ENCODE data around the gene ESPNL. TPM values are rescaled to one million over a fixed set of nuclear protein-coding genes. Genes with fewer than 3 reads are reported as not detected.
A peak's percentile ranks its signal among the peaks of the same experiment; 100 is the strongest.
"Not testable (repeated sequence)": the region's sequence is repeated elsewhere in the genome, so short reads cannot be mapped to it uniquely, and the experiment has no call there.

ESPNL gene
- total RNA-seq, 2 experiments from 2014 or later: 0.05 TPM; not detected in 1

DNA sequence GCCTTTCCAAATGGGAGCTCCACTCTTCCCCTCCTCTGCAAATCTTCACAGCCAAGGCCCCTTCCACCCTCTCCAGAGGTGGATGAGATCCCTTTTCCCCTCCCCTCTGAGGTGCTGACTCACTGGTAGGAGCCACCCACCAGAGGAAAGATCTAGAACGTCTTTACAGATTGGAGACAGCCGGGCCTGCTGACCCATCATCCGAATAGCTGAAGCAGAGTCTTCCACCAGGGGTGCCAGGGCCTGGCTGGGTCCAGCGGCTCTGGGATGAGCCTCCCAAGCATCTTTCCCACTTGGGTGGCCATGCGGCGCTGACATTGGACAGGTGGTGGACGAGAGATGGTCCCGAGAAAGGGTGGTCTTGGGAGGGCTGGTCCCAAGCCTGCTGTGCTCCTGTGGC, 67.6 kb downstream of the ESPNL start:
- H3K9me3 Mint-ChIP-seq (ENCODE audit: low read depth): no peaks in the 10 kb centered on the region
- no peak for ATAC-seq
- no peak for DNase-seq
- CTCF ChIA-PET: no interaction called here
- H3K27me3 Mint-ChIP-seq: peaks cover 16% of the 10 kb centered on the region
- H3K27ac Mint-ChIP-seq: no peak overlapping the region
- no peaks in the 10 kb centered on the region for H3K4me1 Mint-ChIP-seq
- H3K4me3 Mint-ChIP-seq: no peak overlapping the region
- peaks cover 19% of the 10 kb centered on the region for H3K36me3 Mint-ChIP-seq

DNA sequence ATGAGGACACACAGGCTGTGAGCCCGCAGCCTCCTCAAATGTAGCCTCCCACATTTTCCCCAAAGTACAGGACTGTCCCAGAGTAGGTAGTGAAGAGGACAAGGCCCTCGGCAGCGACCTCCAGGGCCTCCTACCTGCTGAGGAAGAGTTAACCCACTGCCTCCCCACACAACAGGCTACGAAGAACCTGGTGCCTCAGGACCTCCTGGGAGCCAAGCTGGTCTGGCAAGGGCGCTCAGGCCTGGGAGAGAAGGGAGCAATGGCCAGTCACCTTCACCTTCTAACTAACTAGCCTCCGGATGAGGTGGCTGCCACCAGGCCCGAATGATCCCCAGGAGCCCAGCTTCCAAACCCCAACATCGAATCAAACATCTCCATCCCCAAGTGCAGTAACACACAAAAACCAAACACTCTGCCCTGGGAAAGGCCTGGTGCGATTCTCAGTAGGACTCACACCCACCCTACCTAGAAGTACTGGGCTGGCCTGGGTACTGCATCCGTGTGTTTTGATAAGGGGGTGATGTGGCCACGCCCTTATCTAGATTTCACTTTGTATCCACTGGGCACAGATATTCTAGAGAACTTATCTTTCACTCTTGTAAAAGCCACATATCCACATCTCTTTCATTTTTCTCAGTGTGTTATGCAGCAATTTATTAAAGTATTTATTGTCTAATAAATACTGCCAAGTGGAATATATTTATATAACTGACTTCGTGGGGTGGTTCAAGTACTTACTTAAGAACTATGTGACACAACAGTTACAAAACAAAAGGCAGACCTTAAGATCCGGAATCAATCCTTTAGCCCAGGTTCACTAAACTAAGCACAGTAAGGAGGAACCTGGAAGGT, 68.3 kb downstream of the ESPNL start:
- Mint-ChIP-seq H3K36me3 (peaks cover 20% of the 10 kb centered on the region), H3K9me3 (ENCODE audit: low read depth) (no peaks in the 10 kb centered on the region), H3K27me3 (peaks cover 11% of the 10 kb centered on the region), H3K4me3 (no peak overlapping the region), H3K4me1 (no peaks in the 10 kb centered on the region), H3K27ac (no peak overlapping the region)
- no peak for DNase-seq
- no peak for ATAC-seq
- CTCF ChIA-PET: no interaction called here

DNA sequence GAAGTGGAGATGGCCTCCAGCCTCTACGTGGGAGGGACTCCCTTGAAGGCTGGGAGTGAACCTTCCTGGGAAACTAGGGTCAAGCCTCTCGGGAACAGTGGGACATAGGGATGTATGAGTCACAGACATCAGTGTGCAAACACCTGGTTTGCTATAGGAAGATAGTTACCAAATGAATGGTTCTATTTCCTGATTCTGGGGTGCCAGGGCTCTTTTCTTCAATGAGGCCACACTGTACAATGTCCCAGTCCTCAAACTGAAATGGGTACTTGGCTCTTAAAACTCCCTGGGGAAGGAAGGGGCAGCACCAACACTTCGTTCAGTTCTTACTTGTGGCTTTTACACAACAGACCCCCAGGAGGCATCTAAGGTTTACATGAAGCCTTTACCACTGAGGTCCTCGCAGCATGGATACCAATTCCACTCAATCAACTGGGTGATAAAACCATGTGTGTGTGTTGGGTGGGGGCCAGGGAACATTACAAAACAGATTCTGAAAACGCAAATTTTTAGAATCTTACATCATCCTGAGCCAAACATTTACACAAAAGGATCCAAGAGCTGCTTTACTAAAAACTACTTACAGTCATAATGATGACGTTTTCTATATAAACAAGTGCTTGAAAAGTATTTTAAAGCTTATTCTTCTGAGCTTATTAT, 69.0 kb downstream of the ESPNL start:
- CTCF ChIA-PET: no interaction called here
- H3K27me3 Mint-ChIP-seq: peaks cover 10% of the 10 kb centered on the region
- H3K36me3 Mint-ChIP-seq: peaks cover 21% of the 10 kb centered on the region
- H3K4me1 Mint-ChIP-seq: no peaks in the 10 kb centered on the region
- DNase-seq (no peak), ATAC-seq (no peak)
- no peak overlapping the region for H3K27ac Mint-ChIP-seq
- no peak overlapping the region for H3K4me3 Mint-ChIP-seq
- no peaks in the 10 kb centered on the region for H3K9me3 Mint-ChIP-seq (ENCODE audit: low read depth)

DNA sequence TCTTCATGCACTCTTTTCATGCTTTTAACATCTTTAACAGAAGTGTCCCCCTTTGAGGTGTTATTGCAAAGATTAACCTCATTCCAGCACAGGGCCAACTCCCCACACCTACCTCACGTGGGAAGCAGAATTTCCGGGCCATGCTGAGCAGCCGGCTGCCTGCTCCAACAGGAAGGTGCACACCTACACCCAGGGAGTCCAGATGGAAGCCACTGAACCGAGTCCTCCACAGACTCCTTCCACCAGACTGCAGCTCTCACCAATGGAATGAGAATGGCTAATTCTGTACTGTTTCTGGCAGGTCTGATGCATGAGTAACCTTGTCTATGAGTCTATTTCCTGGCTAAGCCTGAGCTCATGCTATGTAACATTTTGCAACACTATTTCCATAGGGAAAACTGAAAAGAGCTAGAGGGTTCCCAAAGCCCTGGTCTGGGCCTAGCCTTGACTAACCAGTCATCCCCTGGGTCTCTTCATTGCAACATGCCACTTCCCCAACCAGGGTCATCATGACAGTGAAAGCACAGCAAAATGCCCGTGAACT, 69.6 kb downstream of the ESPNL start:
- ATAC-seq (no peak), DNase-seq (no peak)
- no peaks in the 10 kb centered on the region for H3K4me1 Mint-ChIP-seq
- no peak overlapping the region for H3K27ac Mint-ChIP-seq
- H3K4me3 Mint-ChIP-seq: no peak overlapping the region
- H3K36me3 Mint-ChIP-seq: peaks cover 21% of the 10 kb centered on the region
- H3K27me3 Mint-ChIP-seq: peaks cover 4% of the 10 kb centered on the region
- CTCF ChIA-PET: no interaction called here
- no peaks in the 10 kb centered on the region for H3K9me3 Mint-ChIP-seq (ENCODE audit: low read depth)

DNA sequence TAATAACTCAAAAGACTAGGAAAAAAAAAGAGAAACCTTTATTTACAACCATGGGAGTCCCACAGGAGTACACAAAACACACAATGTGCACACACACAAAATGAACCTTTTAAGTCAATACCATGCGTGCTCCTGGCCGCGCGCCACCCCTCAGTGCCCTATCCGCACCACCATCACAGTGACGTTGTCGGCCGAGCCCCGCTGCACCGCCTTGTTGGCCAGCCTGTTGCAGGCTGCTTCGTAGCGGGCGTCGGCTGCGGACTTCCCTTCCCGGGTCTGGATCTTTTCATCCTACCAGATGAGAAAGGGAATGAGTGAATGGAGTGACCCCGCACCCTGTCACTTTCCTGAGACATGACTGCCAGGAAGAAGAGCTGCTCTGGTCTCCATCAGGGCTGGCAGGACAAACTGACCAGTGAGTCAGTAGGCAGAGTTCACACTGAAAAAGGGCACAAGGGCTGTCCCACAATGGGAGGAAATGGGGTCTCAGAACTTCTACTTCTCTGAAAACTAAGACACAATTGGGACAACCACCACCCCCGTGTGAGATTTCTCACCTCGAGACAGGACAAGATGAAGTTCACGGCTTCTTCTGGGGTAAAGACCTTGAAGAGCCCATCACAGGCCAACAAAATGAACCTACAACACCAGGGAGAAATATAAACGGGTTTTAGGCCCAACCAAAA, 70.4 kb downstream of the ESPNL start:
- ATAC-seq: no peak

DNA sequence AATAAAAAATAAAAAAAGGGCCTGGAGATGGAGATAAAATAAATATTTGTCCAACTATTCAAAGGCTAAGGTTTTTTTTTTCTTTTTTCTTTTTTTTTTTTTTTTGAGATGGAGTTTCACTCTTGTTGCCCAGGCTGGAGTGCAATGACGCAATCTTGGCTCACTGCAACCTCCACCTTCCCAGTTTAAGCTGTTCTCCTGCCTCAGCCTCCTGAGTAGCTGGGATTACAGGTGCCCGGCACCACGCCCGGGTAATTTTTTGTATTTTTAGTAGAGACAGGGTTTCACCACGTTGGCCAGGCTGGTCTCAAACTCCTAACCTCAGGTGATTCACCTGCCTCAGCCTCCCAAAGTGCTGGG, 70.9 kb downstream of the ESPNL start:
- H3K4me3 Mint-ChIP-seq; H3K27ac Mint-ChIP-seq; ATAC-seq; H3K27me3 Mint-ChIP-seq; DNase-seq; H3K4me1 Mint-ChIP-seq; H3K9me3 Mint-ChIP-seq (ENCODE audit: low read depth): not testable (repeated sequence)
- H3K36me3 Mint-ChIP-seq: peaks cover 21% of the 10 kb centered on the region
- CTCF ChIA-PET: interaction anchor here (0.6 kb wide), 1 partner anchor 580 kb away, joined by 3 read pairs; the partner anchor contains the start of gene RAB17

More for the DNA sequence above, 70.4 kb downstream of the ESPNL start:
- CTCF ChIA-PET: no interaction called here
- Mint-ChIP-seq H3K4me3 (no peak overlapping the region), H3K9me3 (ENCODE audit: low read depth) (no peaks in the 10 kb centered on the region), H3K36me3 (peaks cover 21% of the 10 kb centered on the region), H3K4me1 (no peaks in the 10 kb centered on the region), H3K27ac (no peak overlapping the region), H3K27me3 (no peaks in the 10 kb centered on the region)
- DNase-seq: no peak

DNA sequence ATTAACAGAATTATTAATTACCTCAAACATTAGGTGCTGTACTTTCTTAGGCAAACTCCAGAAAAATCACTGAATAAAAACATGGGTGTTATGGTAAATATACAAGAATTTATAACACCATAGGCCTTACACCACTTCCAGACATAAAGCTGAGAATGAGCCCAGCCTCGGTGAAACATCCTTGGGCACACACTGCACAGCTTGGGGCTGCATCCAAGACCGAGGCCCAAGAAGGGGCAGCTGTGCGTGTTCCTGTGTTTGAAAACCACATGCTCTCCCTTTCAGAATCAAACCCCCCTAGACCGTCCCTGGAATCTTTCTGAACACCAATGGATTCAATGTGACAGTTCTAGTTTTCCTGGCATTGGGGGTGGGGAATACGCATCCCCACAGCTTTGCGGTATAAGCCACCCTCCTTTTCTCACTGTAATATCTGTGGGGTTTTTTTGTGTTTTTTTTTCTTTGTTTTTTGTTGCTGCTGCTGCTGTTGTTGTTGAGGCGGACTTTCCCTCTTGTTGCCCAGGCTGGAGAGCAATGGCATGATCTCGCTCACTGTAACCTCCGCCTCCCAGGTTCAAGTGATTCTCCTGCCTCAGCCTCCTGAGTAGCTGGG, 71.5 kb downstream of the ESPNL start:
- Mint-ChIP-seq H3K9me3 (ENCODE audit: low read depth) (no peaks in the 10 kb centered on the region), H3K36me3 (peaks cover 24% of the 10 kb centered on the region), H3K4me1 (no peaks in the 10 kb centered on the region), H3K27ac (no peak overlapping the region), H3K27me3 (no peaks in the 10 kb centered on the region), H3K4me3 (no peak overlapping the region)
- ATAC-seq (no peak), DNase-seq (no peak)
- CTCF ChIA-PET: interaction anchor here (0.6 kb wide), 1 partner anchor 581 kb away, joined by 3 read pairs; the partner anchor contains the start of gene RAB17

DNA sequence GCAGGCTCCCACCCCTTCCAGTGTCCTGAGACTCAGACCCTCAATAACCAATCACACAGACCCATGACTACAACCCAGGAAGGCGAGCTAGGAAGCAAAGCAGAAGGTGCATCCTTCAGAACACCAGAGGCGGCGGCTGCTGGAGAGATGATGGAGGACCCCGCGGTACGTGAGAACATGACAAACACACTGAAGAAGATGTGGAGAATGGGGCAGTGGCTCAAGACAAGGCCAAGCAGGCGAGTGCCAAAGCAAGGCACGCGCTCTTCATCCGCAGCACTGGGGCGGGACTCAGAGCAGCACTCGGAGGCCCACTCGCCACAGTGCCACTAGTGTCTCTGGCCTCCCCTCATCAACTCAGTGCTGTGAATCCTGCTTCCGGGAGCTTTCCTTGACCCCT, 72.3 kb downstream of the ESPNL start:
- H3K36me3 Mint-ChIP-seq: peaks cover 29% of the 10 kb centered on the region
- H3K27ac Mint-ChIP-seq: no peak overlapping the region
- no peaks in the 10 kb centered on the region for H3K27me3 Mint-ChIP-seq
- no peak overlapping the region for H3K4me3 Mint-ChIP-seq
- H3K4me1 Mint-ChIP-seq: no peaks in the 10 kb centered on the region
- no peaks in the 10 kb centered on the region for H3K9me3 Mint-ChIP-seq (ENCODE audit: low read depth)
- DNase-seq: no peak
- CTCF ChIA-PET: no interaction called here
- ATAC-seq: no peak

DNA sequence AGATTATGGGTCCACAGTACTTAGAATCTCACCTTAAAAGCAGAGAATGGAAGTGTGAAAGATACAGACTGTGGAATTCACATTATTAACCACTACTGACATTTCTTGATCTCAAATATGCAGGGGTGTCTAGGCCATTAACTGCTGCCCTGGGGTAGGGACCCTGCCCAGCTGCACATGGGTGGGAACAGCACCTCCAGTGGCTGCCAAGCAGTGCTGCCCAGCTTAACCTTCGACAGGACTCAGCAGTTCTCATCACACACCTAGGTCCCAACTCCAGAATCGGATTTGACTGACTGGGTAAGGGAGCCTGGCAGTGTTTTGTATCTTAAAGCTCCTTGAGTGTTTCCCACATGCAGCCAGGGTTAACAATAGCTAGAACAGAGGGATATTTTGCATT, 73.6 kb downstream of the ESPNL start:
- Mint-ChIP-seq H3K36me3 (peaks cover 33% of the 10 kb centered on the region), H3K27me3 (no peaks in the 10 kb centered on the region), H3K4me1 (no peaks in the 10 kb centered on the region), H3K27ac (no peak overlapping the region), H3K4me3 (no peak overlapping the region), H3K9me3 (ENCODE audit: low read depth) (no peaks in the 10 kb centered on the region)
- DNase-seq (no peak), ATAC-seq (no peak)
- CTCF ChIA-PET: interaction anchor here (1.1 kb wide), 1 partner anchor 28 kb away, joined by 3 read pairs; no protein-coding TSS in a partner anchor

DNA sequence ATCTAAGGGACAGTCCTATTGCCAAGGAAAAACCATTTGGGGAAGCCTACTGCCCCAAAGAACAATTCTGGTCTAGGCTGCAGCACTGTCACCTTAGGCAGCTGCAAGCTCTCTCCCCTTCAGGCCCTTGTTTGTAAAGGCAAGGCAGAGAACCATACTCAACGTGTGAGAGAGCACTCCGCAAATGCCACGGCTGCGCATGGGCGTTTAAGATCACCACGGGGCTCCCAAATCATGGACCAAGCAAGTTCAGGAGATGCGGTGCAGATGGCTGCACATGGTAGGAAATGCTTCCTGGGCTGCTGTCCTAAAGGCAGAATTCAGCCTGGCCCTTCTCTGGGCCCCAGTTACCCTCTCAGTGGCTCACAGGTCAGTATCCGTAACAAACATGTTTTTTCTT, 74.2 kb downstream of the ESPNL start:
- Mint-ChIP-seq H3K27me3 (no peaks in the 10 kb centered on the region), H3K27ac (no peak overlapping the region), H3K9me3 (ENCODE audit: low read depth) (no peaks in the 10 kb centered on the region), H3K4me3 (no peak overlapping the region), H3K36me3 (peaks cover 34% of the 10 kb centered on the region), H3K4me1 (no peaks in the 10 kb centered on the region)
- CTCF ChIA-PET: interaction anchor here (1.1 to 1.7 kb wide), 3 partner anchors 9 to 316 kb away, joined by 3 to 4 read pairs (median 3); no protein-coding TSS in a partner anchor
- no peak for ATAC-seq
- DNase-seq: no peak

DNA sequence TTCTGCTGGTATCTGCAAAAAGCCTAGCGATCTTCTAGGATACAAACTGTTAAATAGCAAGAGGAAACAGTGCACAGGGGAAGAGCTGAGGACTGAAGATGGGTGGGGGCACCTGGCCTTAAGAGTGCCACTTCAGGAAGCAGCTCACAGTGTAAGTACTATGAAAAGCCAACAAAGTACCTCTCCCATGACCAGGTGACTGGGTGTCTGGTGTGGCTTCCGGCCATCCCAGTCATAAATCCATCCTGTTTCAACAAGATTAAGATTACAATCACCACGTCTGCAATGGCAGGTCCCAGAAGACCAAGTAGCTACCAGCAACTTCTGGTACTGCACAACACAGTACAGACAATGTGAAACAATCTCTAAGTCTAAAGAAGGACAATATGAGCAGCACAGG, 74.6 kb downstream of the ESPNL start:
- DNase-seq (no peak), ATAC-seq (no peak)
- no peaks in the 10 kb centered on the region for H3K9me3 Mint-ChIP-seq (ENCODE audit: low read depth)
- H3K27ac Mint-ChIP-seq: no peak overlapping the region
- H3K4me3 Mint-ChIP-seq: no peak overlapping the region
- H3K36me3 Mint-ChIP-seq: peaks cover 38% of the 10 kb centered on the region
- CTCF ChIA-PET: interaction anchor here (1.3 to 1.7 kb wide), 2 partner anchors 9 to 316 kb away, joined by 3 to 4 read pairs; no protein-coding TSS in a partner anchor
- H3K27me3 Mint-ChIP-seq: no peaks in the 10 kb centered on the region
- no peaks in the 10 kb centered on the region for H3K4me1 Mint-ChIP-seq

DNA sequence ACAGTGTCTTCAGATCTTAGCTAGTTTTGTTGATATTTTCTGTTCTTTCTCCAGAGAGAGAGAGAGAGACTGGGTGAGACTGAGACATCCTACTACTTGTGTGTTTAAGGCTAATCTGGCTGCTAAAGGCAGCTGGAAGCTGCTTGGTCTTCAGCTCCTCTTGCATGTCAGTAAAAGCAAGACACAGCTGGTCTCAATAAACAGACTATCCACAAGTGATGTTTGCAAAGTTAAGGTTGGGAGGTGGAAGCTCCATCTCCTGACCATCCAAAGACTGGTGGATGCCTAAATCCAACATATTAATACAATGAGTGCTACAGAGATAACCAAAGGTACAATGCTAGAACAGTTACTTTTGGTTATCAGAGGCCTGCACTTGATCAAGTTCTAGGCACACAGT, 76.5 kb downstream of the ESPNL start:
- no peak for ATAC-seq
- Mint-ChIP-seq H3K9me3 (ENCODE audit: low read depth) (no peaks in the 10 kb centered on the region), H3K36me3 (peaks cover 36% of the 10 kb centered on the region), H3K27me3 (no peaks in the 10 kb centered on the region), H3K4me1 (no peaks in the 10 kb centered on the region), H3K27ac (peak overlapping the region; percentile 28), H3K4me3 (no peak overlapping the region)
- CTCF ChIA-PET: no interaction called here
- DNase-seq: no peak

DNA sequence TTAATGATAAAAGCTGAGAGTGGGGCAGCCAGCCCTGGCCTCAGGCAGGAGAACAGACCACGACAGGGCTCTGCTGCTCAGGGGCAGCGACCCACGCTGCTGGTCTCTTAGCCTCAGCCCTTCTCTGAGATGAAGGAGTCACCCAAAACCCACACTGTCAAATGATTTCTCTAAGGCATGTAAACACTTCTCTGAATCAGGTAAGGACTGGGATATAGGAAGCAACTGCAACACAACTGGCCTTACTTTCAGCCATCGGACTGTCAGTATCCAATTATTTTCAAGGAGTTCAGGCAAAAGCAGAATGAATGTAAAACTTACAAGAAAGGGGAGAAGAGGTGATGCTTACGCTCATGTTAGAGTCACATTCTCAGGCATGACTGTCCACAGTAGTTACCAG, 80.4 kb downstream of the ESPNL start:
- DNase-seq: no peak
- H3K4me1 Mint-ChIP-seq: peaks cover 8% of the 10 kb centered on the region
- H3K9me3 Mint-ChIP-seq (ENCODE audit: low read depth): no peaks in the 10 kb centered on the region
- CTCF ChIA-PET: no interaction called here
- peaks cover 55% of the 10 kb centered on the region for H3K36me3 Mint-ChIP-seq
- H3K27ac Mint-ChIP-seq: no peak overlapping the region
- no peak overlapping the region for H3K4me3 Mint-ChIP-seq
- ATAC-seq: no peak
- H3K27me3 Mint-ChIP-seq: no peaks in the 10 kb centered on the region
